Measurements from ENCODE around the gene RREB1. TPM values are rescaled to one million over a fixed set of nuclear protein-coding genes. Genes with fewer than 3 reads are reported as not detected.

RREB1 gene
- total RNA-seq, 1 experiment from 2014 or later, result 51.1 TPM

DNA sequence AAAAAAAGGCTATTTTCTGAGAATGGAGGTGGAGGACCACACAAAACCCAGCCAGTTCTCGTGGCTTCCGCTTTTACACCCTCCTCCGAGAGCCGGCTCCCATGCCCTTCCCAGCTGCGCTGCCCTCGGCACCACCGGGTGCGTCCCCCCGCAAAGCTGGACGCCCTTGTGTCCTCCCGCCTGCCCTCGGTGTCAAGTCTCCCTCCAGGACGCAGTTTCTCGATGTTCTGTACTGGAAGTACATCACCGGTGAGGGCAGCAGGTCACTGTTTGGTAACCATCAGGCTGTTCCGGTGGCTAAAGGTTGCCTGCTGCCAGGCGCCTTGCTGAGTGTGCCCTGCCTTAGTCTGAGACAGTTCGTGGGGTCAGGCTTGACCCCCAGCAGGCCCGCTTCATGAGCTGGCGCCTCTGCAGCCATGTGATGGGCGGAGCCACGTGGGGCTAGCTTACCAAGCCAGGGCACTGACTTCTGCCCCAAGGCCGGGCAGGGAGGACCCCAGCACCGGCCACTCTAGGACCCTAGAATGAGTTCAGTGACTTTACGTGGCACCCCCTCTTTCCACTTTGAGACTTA lies 34.6 kb downstream of the RREB1 start:
- H3K36me3 ChIP-seq (ENCODE audit: control insufficient read depth, insufficient read depth, low read length), result no peaks in the 10 kb centered on the region; the same call in 1 of the 2 replicates
- H3K9me3 ChIP-seq, result no peaks in the 10 kb centered on the region
- intact Hi-C loops (cut with micrococcal nuclease; ENCODE audit: unreplicated experiment), result no loop called here
- H3K27me3 ChIP-seq (replicated peaks; ENCODE audit: control insufficient read depth, insufficient read depth, low read length), result no peaks in the 10 kb centered on the region
- DNase-seq, result no peak
- BruUV-seq (replicated peaks), result no TSS peak
- H3K27ac Mint-ChIP-seq (ENCODE audit: unreplicated experiment), result no peak overlapping the region
- TF ChIP-seq CTCF (IDR thresholded peaks at IDR 0.05; ENCODE audit: insufficient read depth in 1 of 2, low read depth in 1 of 2, low read length in 1 of 2, severe bottlenecking in 1 of 2, unreplicated experiment in 1 of 2), result no peak
- ChIA-PET CTCF (no interaction called here), POLR2A (no interaction called here)
- H3K4me1 ChIP-seq, result peaks cover 64% of the 10 kb centered on the region
- H3K9me3 Mint-ChIP-seq (ENCODE audit: unreplicated experiment), result no peaks in the 10 kb centered on the region
- no peak overlapping the region for H3K4me3 ChIP-seq (ENCODE audit: low read depth, low read length)
- peaks cover 58% of the 10 kb centered on the region for H3K4me1 Mint-ChIP-seq (ENCODE audit: low read depth, unreplicated experiment)
- H3K4me3 Mint-ChIP-seq (ENCODE audit: unreplicated experiment), result no peak overlapping the region
- no peaks in the 10 kb centered on the region for H3K36me3 Mint-ChIP-seq (ENCODE audit: insufficient read depth, unreplicated experiment)
- no peaks in the 10 kb centered on the region for H3K27me3 Mint-ChIP-seq (ENCODE audit: insufficient read depth, unreplicated experiment)

DNA sequence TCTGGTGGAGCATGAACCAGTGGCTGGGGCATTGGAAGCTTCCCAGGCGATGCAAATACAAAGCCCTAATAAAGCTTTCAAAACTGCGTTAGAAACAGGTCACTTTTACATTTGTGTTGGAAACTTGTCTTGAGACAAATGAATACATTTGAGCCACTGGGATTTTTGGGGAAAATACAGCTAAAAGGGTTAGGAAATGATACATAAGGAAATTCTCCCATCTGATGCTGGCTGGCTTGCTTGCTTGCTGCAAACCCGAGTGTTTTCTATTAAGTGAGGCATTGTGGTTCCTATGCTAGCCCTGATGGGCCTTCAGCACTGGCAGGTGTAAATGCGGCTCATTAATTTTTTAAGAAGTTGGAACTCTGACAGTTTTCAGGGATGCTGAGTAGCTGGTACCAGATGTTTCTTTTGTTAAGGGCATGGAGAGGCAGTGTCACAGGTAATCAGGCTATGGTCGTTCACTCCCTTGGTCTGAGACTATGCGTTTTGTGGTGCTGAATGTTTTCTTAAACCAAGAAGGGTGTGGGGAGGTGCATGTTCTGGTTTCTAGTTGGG lies 35.2 kb downstream of the RREB1 start:
- Mint-ChIP-seq H3K4me3 (ENCODE audit: unreplicated experiment) (no peak overlapping the region), H3K27ac (ENCODE audit: unreplicated experiment) (no peak overlapping the region), H3K4me1 (ENCODE audit: low read depth, unreplicated experiment) (peaks cover 56% of the 10 kb centered on the region), H3K9me3 (ENCODE audit: unreplicated experiment) (no peaks in the 10 kb centered on the region), H3K27me3 (ENCODE audit: insufficient read depth, unreplicated experiment) (no peaks in the 10 kb centered on the region), H3K36me3 (ENCODE audit: insufficient read depth, unreplicated experiment) (no peaks in the 10 kb centered on the region)
- Histone ChIP-seq H3K4me1 (peaks cover 65% of the 10 kb centered on the region), H3K36me3 (ENCODE audit: control insufficient read depth, insufficient read depth, low read length) (no peaks in the 10 kb centered on the region; the same call in 1 of the 2 replicates), H3K27me3 (replicated peaks; ENCODE audit: control insufficient read depth, insufficient read depth, low read length) (no peaks in the 10 kb centered on the region), H3K4me3 (ENCODE audit: low read depth, low read length) (no peak overlapping the region), H3K9me3 (no peaks in the 10 kb centered on the region)
- no peak for TF ChIP-seq CTCF (IDR thresholded peaks at IDR 0.05; ENCODE audit: insufficient read depth in 1 of 2, low read depth in 1 of 2, low read length in 1 of 2, severe bottlenecking in 1 of 2, unreplicated experiment in 1 of 2)
- intact Hi-C loops (cut with micrococcal nuclease; ENCODE audit: unreplicated experiment), result no loop called here
- ChIA-PET CTCF (no interaction called here), POLR2A (no interaction called here)
- DNase-seq, result no peak
- BruUV-seq (replicated peaks), result no TSS peak

- Histone ChIP-seq H3K36me3 (ENCODE audit: control insufficient read depth, insufficient read depth, low read length) (no peaks in the 10 kb centered on the region; the same call in 1 of the 2 replicates), H3K4me1 (peaks cover 59% of the 10 kb centered on the region), H3K9me3 (no peaks in the 10 kb centered on the region), H3K27me3 (replicated peaks; ENCODE audit: control insufficient read depth, insufficient read depth, low read length) (no peaks in the 10 kb centered on the region), H3K4me3 (ENCODE audit: low read depth, low read length) (no peak overlapping the region)
- intact Hi-C loops (cut with micrococcal nuclease; ENCODE audit: unreplicated experiment), result no loop called here
- Mint-ChIP-seq H3K36me3 (ENCODE audit: insufficient read depth, unreplicated experiment) (no peaks in the 10 kb centered on the region), H3K9me3 (ENCODE audit: unreplicated experiment) (no peaks in the 10 kb centered on the region), H3K27ac (ENCODE audit: unreplicated experiment) (no peak overlapping the region), H3K27me3 (ENCODE audit: insufficient read depth, unreplicated experiment) (no peaks in the 10 kb centered on the region), H3K4me3 (ENCODE audit: unreplicated experiment) (no peak overlapping the region), H3K4me1 (ENCODE audit: low read depth, unreplicated experiment) (peaks cover 55% of the 10 kb centered on the region)
- BruUV-seq (replicated peaks), result no TSS peak
- TF ChIP-seq CTCF (IDR thresholded peaks at IDR 0.05; ENCODE audit: insufficient read depth in 1 of 2, low read depth in 1 of 2, low read length in 1 of 2, severe bottlenecking in 1 of 2, unreplicated experiment in 1 of 2), result no peak
- ChIA-PET CTCF (no interaction called here), POLR2A (no interaction called here)
- DNase-seq, result no peak
These were observed 35.8 kb downstream of the RREB1 start for GRCh38 chr6:7143476-7143974.

Data from Caco-2 (cell line).